Measurements from ENCODE around the gene MINAR2.

DNA sequence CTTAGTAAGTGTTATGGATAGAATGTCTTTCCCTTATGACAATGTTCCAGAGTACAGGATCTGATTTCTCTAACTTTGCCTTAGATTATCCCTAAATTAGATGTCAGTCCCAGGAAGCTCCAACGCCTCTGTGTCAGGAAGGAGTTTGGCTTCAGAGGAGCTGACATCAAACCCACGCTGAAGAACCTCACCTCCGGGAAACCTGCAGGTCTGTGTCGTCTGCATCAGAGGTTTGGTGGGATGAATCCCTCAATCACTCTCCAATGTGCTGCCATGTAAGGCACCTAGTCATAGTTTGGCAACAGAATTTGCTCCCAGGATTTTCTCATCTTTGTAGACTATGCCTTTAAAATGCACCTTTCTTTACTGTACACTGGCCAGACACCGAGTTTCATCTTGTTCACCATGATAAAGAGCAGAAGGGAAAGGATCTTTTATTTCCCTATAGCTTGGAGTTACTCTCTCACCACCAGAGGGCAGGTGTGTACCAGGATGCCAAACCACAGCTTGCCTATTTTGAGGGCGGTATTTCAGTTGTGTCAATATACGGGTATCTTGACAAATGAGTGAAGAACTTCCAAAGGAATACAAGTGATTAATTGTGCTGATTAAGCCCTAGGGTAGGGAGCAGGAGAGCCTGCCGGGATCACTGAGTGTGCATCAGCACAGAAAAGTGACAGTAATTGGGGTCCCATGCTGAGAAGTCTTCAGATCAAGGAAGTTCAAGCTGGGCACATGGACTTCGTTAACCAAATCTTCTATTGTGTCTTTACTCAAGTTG is 23.4 kb downstream of the MINAR2 start:
- no peak for TF ChIP-seq POLR2A (IDR thresholded peaks at IDR 0.05)
- TF ChIP-seq CTCF (IDR thresholded peaks at IDR 0.05) = peak; percentile 29 to 62 (median 52)
